ENCODE measurements around the gene ZNF512. TPM values are rescaled to one million over a fixed set of nuclear protein-coding genes. Genes with fewer than 3 reads are reported as not detected.
"Not testable (repeated sequence)": the region's sequence is repeated elsewhere in the genome, so short reads cannot be mapped to it uniquely, and the experiment has no call there.

The ZNF512 gene
- total RNA-seq, 1 donor from 2014 or later = 16.1 TPM

GRCh38 chr2:27545348-27546141, 37.3 kb upstream of the ZNF512 start:
- no peak for TF ChIP-seq CTCF (IDR thresholded peaks at IDR 0.05; ENCODE audit: borderline replicate concordance)
- peaks cover 19% of the 10 kb centered on the region for H3K9me3 ChIP-seq (replicated peaks)

GRCh38 chr2:27549303-27549702, 33.5 kb upstream of the ZNF512 start:
- Histone ChIP-seq H3K27me3 (ENCODE audit: low read depth) (peaks cover 12% of the 10 kb centered on the region), H3K4me3 (no peak overlapping the region), H3K36me3 (no peaks in the 10 kb centered on the region), H3K4me1 (no peaks in the 10 kb centered on the region), H3K9me3 (replicated peaks) (peaks cover 19% of the 10 kb centered on the region), H3K27ac (replicated peaks) (no peak overlapping the region)
- intact Hi-C loops (cut with micrococcal nuclease) = no loop called here
- no peak for TF ChIP-seq CTCF (IDR thresholded peaks at IDR 0.05; ENCODE audit: borderline replicate concordance)
- no peak for DNase-seq

More at GRCh38 chr2:27545348-27546141, 37.3 kb upstream of the ZNF512 start:
- Histone ChIP-seq H3K4me3 (no peak overlapping the region), H3K27ac (replicated peaks) (no peak overlapping the region), H3K36me3 (no peaks in the 10 kb centered on the region), H3K27me3 (ENCODE audit: low read depth) (no peaks in the 10 kb centered on the region), H3K4me1 (no peaks in the 10 kb centered on the region)
- no peak for DNase-seq
- intact Hi-C loops (cut with micrococcal nuclease) = no loop called here

- no peak for DNase-seq
- no peak overlapping the region for H3K4me3 ChIP-seq
- H3K27ac ChIP-seq (replicated peaks) = no peak overlapping the region
- no peak for TF ChIP-seq CTCF (IDR thresholded peaks at IDR 0.05; ENCODE audit: borderline replicate concordance)
- intact Hi-C loops (cut with micrococcal nuclease) = no loop called here
- H3K36me3 ChIP-seq = no peaks in the 10 kb centered on the region
- peaks cover 4% of the 10 kb centered on the region for H3K9me3 ChIP-seq (replicated peaks)
- H3K27me3 ChIP-seq (ENCODE audit: low read depth) = peaks cover 32% of the 10 kb centered on the region
- no peaks in the 10 kb centered on the region for H3K4me1 ChIP-seq
These were observed 31.3 kb upstream of the ZNF512 start for GRCh38 chr2:27551514-27551913.

- Histone ChIP-seq H3K27ac (replicated peaks) (no peak overlapping the region), H3K4me3 (no peak overlapping the region), H3K9me3 (replicated peaks) (no peaks in the 10 kb centered on the region), H3K36me3 (no peaks in the 10 kb centered on the region), H3K27me3 (ENCODE audit: low read depth) (peaks cover 32% of the 10 kb centered on the region), H3K4me1 (no peaks in the 10 kb centered on the region)
- no peak for TF ChIP-seq CTCF (IDR thresholded peaks at IDR 0.05; ENCODE audit: borderline replicate concordance)
- intact Hi-C loops (cut with micrococcal nuclease) = no loop called here
- DNase-seq = no peak
These were observed 29.9 kb upstream of the ZNF512 start for GRCh38 chr2:27552941-27553340.

- peaks cover 36% of the 10 kb centered on the region for H3K27me3 ChIP-seq (ENCODE audit: low read depth)
- H3K9me3 ChIP-seq (replicated peaks); H3K4me1 ChIP-seq; H3K27ac ChIP-seq (replicated peaks); H3K4me3 ChIP-seq; H3K36me3 ChIP-seq; intact Hi-C loops (cut with micrococcal nuclease); DNase-seq: not testable (repeated sequence)
These were observed 28.4 kb upstream of the ZNF512 start for GRCh38 chr2:27554451-27554850.

GRCh38 chr2:27559228-27559627, 23.6 kb upstream of the ZNF512 start:
- peaks cover 58% of the 10 kb centered on the region for H3K27me3 ChIP-seq (ENCODE audit: low read depth)
- no peak for DNase-seq
- intact Hi-C loops (cut with micrococcal nuclease) = no loop called here
- no peaks in the 10 kb centered on the region for H3K36me3 ChIP-seq
- H3K9me3 ChIP-seq (replicated peaks) = no peaks in the 10 kb centered on the region
- TF ChIP-seq CTCF (IDR thresholded peaks at IDR 0.05; ENCODE audit: borderline replicate concordance) = no peak
- H3K4me1 ChIP-seq = no peaks in the 10 kb centered on the region
- H3K27ac ChIP-seq (replicated peaks) = no peak overlapping the region
- H3K4me3 ChIP-seq = no peak overlapping the region
